Urothelium cell line (cell line): ENCODE results near the gene CDK6.

ENCODE experiments used
- DNase-seq: peaks from one replicate; pipeline ENCODE4 v3.0.0; 2011; ENCODE audit warnings: low spot score, mixed read lengths
- FAIRE-seq: peaks from 2 replicates; lab custom pipeline; 2011; peaks lifted over from hg19 to GRCh38; lab: Jason Lieb, UNC

Gene CDK6

DNA sequence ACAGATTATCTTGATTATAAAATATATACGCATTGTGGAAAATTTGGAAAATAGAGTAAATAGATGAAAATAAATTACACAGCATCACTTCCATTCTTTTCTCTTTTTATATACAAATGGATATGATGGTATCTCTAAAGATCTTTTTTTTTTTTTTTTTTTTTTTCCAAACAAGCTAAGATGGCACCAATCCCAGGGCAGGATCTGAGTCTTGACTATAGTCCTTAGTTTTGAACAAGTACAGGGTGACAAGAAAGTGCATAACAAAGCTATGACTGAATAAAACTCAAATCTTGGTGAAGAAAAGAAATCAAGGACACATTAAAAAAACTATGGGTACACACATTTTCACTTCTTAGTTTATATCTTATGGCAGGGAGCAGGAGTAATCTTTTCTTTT lies 203.6 kb downstream of the CDK6 start:
- DNase-seq: no peak
- FAIRE-seq: no peak

- FAIRE-seq (no peak), DNase-seq (no peak)
Observed at GRCh38 chr7:92631850-92632487, 204.4 kb downstream of the CDK6 start.

DNA sequence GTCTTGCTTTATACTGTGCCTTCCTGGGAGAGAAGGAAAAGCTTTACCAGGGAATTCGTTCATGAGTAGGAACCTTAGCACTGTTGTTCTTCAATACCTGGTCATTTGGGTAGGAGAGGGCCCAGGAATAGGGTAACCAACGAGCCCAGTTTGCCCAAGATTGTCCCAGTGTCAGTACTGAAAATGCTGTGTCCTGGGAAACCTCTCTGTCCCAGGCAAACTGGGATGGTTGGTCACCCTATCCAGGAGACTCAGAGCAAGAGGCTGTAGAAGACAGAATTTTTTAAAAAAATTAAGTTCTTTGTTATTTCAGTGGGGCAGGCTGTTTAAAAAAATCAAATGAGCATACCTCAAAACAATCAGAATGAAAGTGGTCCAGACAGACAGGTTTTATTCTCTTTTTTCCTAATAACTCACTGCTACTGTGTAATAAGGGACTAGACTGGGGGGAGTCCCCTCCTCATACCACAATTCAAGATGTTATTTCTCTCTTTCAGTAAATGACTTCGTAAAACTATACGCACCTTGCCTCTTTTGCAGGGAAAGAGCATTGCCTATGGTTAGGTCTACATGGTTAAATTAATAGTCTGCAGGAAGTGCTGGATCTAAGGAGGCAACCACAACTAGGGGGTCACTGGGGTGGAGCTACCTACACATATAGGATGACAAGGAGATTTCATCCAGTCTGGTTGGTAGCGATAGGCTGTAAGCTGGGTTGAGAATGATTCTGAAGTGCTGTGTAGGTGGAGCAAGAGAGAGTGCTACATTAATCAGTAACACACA lies 205.1 kb downstream of the CDK6 start:
- FAIRE-seq (peak; percentile 93), DNase-seq (no peak)

GRCh38 chr7:92629779-92630178 lies 206.6 kb downstream of the CDK6 start:
- DNase-seq (no peak), FAIRE-seq (no peak)

DNA sequence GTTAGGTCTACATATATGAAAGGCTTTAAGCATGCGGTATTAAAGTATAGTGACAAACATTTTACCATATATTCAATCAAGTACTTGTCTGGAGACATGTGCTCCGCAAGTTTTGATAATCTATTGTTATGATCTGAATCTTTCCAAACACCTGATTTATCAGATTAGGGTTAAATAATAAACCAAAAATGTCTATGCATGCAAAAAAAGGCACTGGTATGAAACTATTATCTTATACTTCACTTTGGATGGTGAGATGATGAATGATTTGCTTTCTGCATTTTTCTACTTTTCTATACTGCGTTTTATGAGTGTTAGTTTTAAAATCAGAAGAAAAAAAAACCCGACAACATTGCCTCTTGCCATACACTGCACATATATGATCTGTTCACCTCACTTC lies 208.4 kb downstream of the CDK6 start:
- no peak for FAIRE-seq
- DNase-seq: no peak

DNA sequence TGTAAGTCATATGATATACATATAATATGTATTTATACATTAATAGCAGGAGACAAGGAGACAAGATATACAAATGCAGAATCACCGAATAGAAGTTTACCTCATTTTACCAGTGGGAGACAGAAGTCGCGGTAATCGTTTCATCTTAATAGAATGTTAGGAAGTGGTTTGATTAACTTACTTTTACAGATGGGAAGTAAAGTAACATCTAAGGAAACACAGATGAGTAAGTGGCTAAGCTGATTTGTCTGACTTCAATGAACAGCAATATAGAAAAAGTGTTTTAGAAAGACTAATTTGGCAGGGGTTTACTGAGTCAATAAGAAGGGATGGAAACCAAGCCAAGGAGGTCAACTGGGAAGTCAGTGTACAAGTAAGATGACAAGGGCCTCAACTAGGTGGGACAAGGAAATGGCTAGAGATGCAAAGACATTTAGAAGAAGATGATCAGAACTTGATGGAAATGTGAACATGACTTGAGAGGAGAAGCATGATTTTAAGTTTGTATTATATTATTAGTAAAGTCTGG lies 210.0 kb downstream of the CDK6 start:
- FAIRE-seq (no peak), DNase-seq (no peak)

DNA sequence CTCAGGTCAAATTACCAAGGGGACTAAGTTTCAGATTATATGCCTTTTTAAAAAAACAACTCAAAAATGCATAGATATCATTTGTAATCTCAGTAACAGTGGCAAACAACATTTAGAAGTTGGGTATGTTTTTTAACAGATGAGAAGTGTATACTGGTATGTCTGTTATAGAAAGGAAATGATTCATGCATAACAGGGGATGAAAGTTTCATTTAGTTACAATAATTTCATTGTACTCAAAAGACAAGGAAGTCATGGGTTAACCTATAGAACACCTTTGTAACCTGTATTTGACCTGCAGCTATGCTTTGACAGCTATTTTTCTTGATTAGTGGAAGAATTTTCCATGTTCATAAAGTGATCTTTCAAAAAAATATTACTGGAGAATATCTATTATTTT lies 210.8 kb downstream of the CDK6 start:
- FAIRE-seq: no peak
- DNase-seq: no peak

GRCh38 chr7:92624298-92624996 lies 211.9 kb downstream of the CDK6 start:
- FAIRE-seq (no peak), DNase-seq (no peak)

DNA sequence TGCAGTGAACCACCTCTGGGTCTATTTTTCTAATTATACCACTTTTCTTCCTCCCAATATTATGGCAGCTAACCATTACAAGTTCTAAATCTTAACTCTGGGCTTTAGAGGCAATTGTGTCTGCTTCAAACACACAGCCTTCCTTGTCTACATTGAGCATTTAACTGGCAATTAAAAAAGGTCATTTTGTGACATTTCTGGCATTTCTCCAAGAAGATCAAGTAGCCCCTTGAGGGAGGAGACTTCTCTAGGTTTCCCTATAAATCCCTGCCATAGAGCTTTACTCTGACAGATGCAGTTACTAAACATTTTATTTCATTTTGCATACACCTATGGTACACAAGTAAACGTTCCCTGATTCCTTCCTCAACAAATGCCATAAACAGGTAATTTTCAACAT lies 212.8 kb downstream of the CDK6 start:
- FAIRE-seq (no peak), DNase-seq (no peak)

GRCh38 chr7:92622685-92623084 lies 213.7 kb downstream of the CDK6 start:
- FAIRE-seq: no peak
- no peak for DNase-seq

- no peak for DNase-seq
- FAIRE-seq: no peak
Observed at GRCh38 chr7:92622030-92622429, 214.3 kb downstream of the CDK6 start.

DNA sequence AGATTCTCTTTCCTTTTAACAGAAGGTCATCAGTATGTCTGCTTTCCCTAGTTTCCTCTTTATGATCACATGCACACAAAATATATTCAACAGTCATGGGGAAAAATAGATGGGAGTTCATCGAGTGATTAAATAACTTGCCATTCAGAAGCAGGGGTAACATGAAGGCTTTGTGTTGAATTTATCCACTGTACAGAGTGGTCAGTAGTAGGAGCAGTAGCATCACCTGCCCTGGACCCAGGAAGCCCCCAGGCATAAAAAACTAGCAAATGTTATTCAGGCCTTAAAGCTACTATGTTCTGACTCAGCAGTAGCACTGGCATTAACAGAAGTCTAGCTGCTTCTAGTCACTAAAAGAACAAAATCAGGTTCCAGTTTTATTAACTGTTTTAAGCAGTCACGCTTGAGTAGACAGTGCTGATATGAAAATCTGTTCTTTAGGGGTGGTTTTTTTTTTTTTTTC lies 214.8 kb downstream of the CDK6 start:
- DNase-seq: no peak

DNA sequence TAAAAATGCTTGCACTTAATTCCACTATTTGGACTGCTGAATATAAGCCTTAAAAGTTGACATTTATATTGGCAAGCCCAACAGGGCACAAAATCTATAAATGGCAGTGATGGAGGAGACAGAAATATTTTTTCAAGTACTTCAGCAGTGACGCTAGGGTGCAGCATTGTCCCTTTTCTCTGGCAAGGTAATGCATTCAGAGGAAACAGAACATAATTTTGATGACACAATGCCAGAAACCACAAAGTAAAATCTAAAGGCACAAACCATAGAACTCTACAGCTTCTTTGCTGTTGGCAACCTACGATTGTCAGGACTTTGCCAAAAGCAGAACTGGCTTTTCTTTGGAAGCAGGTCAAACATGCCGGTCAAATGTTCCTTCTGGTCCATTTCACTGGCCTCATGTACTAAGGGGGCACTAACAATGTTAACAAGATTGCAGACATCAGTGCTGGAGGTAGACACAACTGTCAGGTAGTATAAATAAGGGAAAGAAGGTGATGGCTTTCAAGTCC lies 215.3 kb downstream of the CDK6 start:
- no peak for FAIRE-seq
- DNase-seq: peak; percentile 72

More for the DNA sequence above, 214.8 kb downstream of the CDK6 start:
- FAIRE-seq: no peak

DNA sequence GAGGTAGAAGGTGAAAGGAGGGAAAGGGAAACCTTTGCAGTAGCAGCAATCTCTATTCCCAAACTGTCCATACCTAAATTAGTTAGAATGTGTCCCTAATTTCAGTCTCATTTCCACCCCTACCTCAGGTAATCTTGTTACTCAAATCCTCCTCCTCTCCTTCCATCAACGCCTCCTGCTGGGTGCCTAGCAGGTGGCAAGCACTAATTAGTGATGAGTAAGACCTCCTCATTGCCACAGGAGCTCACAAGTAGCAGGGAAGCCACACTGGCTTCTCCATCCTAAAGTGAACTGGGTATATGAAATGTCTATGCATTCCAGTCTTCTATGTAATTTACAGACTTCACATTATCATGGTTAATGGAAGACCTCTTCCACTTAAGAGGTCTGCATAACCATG lies 220.5 kb downstream of the CDK6 start:
- DNase-seq (no peak), FAIRE-seq (no peak)

GRCh38 chr7:92614660-92615174 lies 221.7 kb downstream of the CDK6 start:
- no peak for DNase-seq

DNA sequence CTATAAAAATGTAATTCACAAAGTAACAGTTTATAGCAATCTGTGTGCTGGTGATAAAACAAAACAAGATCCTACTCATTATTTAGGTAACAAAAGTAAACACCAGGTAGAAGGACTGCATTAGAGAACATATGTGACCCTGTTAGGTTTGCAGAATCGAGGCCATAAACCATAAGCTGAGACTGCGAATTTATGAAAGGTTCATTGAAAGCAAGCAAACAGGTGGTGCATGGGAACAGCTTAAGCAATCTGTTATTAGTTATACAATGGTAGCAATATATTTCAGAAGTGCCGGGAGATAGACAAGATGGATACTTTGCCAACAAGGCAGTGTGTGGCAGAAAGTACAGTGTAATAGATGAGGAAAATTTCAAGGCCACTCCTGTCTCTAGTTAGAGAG lies 222.7 kb downstream of the CDK6 start:
- DNase-seq (no peak), FAIRE-seq (no peak)

More at GRCh38 chr7:92614660-92615174, 221.7 kb downstream of the CDK6 start:
- FAIRE-seq: no peak

DNA sequence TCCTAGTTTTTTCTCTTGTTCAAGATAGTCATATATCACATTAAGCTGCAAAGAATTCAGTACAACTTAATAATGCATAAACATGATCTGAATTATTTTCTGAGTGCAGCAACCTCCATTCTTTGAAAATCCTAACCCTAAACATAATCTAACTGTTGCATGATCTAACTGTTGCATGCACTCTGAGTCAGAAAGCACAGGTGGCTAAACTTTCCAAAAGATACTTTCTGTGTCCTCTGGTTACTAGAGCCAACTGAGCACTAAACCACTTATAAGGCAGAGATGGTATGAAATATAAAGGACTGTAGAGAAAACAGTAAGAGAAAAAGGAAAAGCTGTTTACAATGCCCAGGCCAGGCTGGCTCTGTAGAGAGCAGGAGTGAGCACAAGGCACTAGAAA lies 223.2 kb downstream of the CDK6 start:
- FAIRE-seq: no peak
- DNase-seq: no peak

- DNase-seq: no peak
- no peak for FAIRE-seq
Observed at GRCh38 chr7:92612501-92612900, 223.9 kb downstream of the CDK6 start.

- DNase-seq (no peak), FAIRE-seq (no peak)
Observed at GRCh38 chr7:92611735-92612134, 224.6 kb downstream of the CDK6 start.

DNA sequence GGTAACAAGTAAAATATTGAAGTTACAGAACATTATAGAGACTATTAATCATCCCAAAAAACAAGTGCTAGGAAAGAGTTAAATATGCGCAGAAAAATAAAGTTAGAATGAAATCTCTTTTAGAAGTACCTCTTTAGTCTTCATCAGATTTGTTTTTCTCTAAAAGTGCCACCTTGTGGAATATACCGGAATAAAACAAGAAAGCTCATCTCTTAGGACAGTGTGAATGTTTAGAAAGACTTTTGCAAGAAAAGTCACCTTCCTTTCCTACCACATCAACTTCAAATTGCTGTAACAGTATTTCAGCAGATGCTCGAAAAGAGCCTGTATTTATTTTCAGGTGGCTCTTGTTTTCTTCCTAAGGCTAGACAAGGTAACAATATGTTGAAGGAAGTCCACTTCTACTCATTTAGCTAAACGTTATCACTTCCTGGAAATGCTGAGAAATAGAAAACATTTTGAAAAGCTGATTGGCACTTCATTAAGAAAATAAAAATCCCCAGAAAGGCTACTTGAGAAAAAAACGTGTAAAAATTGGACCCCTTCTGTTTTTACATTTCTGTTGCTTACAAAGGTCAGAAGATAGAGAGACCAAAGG lies 226.4 kb downstream of the CDK6 start:
- peak; percentile 9 for FAIRE-seq
- DNase-seq: no peak
